NCI-H146 (cell line): ENCODE results near the gene CUL7.
"Not testable (repeated sequence)": the region's sequence is repeated elsewhere in the genome, so short reads cannot be mapped to it uniquely, and the experiment has no call there.

Experiments used
- DNase-seq: peaks from one replicate; lab custom pipeline; 2025; lab: John Stamatoyannopoulos, UW

Gene CUL7

DNA sequence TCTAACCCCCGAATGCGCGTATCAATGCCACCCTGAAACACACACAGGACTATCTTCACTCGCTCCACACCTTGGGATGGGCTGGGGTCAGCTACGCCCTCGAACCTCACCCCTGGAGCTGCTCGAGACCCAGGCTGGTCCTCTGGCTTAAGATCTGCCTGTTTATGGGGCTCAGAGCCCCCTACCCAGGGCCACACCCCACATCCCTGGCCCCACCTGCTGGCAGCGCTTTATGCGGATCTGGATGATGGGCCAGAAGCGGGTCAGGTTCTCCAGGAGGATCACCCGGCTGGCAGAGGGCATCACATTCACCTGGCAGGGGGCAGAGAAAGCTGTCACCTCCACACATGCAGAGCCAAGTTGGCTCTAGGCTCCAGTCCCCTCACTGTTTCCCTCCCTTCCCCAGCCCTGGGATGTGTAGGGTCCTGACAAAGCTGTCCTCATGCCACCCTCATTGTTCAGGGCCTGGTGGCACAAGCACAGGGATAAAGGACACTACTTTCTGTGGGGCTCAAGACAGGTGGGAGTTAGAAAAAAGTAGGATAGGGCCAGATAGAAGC, 8.2 kb downstream of the CUL7 start:
- DNase-seq: no peak

DNA sequence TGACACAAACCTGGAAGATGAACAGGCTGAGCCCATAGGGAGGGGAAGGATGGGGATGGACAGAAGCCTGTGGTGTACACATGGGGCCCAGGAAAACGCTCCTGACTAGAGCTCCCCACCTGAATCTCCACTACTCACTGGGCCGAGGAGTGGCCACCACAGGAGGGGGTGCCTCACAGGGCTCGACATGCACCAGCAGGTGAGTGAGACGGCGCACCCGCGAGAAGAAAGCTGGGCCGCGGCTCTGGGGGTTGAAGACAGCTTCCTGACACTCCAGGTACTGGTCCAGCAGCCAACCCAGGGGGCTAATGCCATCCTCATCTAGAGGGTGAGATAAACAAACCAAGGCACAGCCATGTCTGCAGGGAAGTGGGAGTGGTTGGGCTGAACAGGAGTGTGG, 10.3 kb downstream of the CUL7 start:
- no peak for DNase-seq

DNA sequence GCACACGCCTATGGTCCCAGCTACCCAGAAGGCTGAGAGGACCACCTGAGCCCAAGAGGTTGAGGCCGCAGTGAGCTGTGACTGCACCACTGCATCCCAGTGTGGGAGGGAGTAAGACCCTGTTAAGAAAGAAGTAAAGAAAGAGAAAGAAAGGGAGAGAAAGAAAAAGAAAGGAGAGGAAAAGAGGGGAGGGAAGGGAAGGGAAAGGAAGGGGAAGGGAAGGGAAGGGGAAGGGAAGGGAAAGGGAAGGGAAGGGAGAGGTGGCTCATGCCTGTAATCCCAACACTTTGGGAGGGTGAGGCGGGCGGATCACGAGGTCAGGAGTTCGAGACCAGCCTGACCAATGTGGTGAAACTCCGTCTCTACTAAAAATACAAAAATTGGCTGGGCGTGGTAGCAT, 12.2 kb downstream of the CUL7 start:
- not testable (repeated sequence) for DNase-seq

DNA sequence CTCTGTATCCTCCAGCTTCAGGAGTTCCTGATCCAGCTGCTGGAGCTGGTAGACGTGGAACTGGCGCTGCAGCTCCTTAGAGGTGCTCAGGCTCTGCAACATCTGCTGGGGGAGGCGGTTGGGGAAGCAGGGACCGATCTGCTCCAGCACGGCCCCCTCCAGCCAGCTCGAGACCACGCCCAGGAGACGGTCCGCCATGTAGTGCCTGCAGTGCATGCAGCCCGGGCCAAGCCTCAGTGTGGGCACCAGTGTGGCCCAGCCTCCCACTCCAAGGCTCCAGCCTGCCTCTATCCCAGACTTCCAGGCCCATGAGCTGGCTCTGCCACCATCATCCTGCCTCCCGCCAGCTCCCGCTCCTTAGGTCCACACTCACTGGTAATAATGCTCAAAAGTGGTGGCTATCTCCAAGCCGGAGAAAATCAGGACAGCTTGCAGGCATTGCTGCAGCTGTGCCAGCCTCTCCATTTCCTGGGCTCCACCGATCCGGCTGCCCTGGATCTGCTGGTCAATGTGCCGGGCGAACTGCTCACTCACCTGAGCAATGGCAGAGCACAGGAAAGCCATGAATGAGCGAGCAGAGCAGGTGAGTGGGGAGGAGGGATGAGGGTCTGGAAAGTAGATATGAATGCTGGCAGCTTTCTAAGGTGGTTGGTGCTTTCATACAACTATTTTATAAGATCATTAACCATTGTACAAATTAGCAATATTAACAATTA, 13.0 kb downstream of the CUL7 start:
- no peak for DNase-seq

DNA sequence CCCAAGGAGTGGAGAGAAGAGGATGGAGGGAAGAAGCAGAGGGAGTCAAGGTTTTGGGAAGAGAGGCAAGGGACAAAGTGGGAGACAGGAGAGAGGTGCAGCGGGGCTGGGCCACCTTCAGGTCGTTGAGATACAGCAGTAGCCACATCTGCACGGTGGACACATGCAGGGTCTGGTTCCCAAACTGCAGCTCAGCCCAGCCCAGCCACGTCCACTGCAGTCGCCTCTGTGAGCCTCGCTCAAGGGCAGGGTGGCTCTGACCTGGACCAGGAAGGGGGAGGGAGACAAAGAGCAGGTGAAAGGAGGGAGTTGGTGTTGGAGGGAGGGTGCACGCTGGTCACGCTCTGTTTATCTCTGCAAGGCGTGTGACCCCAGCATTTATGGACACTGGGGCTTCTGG, 14.9 kb downstream of the CUL7 start:
- no peak for DNase-seq

DNA sequence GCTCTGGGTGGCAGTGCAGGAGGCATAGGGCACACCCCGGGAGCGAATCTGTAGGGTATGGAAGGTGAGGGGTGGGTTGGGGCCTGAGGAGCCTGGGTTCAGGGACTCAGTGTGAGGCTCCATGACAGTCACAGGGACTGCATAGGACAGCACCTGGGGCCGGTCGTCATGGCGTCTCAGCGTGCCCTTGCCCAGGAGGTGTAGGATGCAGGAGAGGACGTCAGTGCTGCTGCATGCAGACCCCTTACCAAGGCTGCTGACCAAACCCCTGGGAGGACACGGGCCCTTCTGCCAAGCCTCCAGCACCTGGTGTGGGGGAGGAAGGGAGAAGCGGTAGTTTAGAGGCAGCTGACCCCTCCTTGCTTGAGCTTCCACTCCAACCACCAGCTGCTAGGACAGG, 15.9 kb downstream of the CUL7 start:
- DNase-seq: no peak

DNA sequence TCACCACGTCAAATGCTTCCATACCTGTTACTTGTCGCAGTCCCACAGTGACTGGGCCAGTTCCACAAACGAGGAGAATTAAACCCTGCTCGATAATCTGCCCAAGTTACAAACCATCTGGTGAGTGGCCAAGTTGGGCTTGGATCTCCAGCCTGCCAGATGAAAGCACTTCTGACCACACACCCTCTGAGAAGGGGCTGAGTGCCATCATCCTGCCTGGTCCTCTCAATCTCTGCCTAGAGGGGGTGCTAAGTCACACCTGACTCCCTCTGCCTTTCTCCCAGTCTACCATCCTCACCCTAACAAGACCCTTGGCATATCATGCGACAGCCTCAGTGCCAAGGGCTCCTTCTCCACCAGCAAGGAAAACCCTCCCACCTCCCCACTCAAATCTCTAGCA, 16.5 kb downstream of the CUL7 start:
- no peak for DNase-seq

DNA sequence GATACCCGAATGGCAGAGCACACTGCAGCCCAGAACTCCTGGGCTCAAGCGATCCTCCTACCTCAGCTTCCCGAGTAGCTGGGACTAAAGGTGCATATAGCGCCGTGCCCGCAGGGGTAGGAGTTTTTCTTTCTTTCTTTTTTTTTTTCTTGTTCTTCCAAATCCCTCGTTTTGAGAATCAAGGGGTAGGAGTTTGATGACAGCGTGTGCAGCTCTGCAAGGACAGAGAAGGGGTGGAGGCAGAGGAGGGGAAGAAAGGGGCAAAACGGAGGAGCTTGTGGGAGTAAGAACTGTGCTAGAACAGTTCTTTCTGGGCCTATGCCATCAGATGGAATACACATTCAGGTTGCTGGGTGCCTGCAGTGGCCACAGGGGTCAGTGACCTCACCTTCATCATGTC, 16.9 kb downstream of the CUL7 start:
- no peak for DNase-seq

DNA sequence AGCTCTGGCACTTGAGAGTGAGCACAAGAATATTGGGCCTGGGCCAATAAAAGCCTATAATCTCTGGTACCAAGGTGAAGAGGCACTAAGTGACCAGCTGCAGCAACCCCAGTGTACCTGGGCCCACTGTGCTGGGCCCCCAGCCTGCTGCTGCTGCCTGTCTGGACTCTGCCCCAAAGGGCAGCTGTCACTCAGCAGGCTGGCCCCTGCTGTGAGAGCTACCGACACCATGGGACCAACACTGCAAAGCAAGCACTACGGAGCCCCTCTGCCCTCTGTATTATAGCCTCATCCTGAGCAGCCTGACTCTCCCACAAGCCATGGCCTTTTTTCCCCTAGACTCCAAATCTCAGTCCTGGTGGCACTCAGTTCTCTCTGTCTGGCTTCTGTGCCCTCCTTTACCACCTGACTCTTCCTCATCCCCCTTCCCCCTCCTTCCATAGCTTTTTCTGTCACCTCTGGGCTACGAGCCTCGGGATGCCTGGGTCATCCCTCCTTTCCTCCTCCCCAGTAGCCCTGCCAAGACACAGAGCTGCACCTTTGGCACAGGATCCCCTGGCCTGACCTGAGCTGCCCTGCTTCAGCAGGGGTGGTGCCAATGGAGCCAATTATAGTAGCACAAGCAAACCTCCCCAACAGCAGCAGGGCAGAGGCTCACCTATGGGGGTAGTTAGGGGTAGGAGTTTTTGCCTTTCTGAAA, 18.0 kb downstream of the CUL7 start:
- DNase-seq: no peak

DNA sequence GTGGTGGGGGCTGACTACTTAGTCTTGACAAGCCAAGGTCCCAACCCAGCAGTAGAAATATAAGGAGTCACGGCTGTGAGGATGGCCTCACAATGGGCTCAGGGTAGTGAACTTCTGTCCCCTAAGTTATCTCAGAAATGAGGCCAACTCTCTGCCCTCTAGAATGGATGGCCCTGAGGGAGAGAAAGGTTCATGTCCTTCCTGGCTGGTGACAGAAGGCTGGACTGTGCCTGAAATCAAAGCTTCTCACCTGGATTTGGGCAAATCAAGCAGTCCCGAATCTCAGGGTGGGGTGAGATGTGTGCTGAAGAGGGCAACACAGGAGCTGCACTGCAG, 19.5 kb downstream of the CUL7 start:
- no peak for DNase-seq

DNA sequence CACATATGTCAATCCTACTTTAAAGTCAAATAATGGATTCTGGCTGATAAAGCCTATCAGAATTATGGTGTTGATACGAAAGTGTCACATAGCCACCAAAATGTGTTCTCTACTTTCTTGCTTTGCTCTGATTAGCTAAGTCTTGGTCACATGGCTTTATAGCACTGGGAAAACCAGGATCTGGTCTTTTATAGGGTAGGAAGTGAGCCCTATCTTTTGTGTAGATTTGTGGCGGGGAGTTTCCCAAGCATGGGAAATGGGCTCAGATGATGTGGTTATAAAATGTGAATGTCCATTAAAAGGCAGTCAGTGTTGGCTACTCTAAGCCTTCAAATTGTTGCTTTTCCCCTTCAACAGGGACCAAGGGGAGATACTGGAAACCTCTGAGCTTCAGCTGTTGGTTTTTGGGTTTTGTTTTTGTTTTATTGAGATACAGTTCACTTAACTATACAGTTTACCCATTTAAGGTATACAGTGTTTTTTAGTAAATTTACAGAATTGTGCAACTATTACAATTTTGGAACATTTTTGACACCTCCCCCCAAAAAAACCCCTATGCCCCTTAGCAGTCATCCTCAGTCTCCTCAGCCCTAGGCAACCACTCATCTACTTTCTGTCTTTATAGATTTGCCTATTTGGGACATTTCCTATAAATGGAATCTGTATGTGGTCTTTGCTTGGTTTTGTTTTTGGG, 20.0 kb downstream of the CUL7 start:
- DNase-seq: no peak

DNA sequence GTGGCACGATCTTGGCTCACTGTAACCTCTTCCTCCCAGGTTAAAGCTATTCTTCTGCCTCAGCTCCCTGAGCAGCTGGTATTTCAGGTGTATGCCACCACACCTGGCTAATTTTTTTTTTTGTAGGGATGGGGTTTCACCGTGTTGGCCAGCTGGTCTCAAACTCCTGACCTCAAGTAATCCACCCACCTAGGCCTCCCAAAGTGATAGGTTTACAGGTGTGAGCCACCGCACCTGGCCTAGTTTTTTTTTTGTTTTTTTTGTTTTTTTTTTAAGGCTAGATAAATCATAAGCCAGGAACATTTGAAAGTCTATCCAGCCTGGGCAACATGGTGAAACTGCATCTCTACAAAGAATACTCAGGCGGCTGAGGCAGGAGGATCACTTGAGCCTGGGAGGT, 21.3 kb downstream of the CUL7 start:
- no peak for DNase-seq

DNA sequence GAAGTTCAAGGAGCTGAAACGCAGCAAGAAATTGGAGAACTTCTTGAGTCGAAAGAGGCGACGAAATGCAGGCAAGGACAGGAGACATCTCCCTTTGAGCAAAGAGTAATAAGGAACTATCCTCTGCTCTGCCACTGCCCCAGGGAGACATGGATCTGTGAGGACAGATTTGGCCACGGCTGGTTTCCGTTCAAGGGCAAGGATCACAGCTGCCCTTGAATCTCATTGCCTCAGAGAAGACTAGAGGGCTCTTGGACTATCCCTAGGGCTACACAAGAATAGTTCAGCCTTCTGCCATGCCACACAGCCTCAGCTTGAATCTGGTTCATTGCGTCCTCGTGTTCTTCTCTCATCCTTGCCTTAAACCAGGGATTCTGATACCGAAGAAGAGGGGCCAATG, 24.5 kb downstream of the CUL7 start:
- DNase-seq: no peak

DNA sequence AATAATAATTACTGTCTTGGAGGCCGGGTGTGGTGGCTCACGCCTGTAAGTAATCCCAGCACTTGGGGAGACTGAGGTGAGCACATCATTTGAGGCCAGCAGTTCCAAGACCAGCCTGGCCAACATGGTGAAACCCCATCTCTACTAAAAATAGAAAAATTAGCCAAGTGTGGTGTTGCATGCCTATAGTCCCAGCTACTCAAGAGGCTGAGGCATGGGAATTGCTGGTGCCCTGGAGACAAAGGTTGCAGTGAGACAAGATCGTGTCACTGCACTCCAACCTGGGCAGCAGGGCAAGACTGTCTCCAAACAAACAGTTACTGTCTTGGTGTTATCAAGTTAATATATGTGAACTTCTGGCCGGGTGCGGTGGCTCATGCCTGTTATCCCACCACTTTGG, 27.3 kb downstream of the CUL7 start:
- DNase-seq: no peak

DNA sequence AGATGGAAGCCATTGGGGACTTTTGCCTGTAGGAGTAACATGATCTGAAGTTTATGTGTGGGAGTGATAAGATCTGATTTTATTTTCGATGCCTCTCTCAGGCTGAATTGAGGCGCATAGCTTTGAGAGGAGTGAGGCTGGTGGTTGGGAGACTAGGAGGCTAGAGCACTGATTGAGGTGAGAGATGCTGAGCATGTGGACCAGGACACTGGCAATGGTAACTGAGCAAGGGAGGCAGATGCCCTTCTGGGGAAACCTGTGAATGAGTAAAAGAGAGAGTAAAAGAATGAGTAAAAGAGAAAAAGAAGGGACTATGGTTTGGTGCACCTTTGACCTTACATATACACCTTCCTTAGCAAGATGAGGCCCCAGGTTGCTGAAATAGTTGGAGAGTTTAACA, 29.2 kb downstream of the CUL7 start:
- no peak for DNase-seq

DNA sequence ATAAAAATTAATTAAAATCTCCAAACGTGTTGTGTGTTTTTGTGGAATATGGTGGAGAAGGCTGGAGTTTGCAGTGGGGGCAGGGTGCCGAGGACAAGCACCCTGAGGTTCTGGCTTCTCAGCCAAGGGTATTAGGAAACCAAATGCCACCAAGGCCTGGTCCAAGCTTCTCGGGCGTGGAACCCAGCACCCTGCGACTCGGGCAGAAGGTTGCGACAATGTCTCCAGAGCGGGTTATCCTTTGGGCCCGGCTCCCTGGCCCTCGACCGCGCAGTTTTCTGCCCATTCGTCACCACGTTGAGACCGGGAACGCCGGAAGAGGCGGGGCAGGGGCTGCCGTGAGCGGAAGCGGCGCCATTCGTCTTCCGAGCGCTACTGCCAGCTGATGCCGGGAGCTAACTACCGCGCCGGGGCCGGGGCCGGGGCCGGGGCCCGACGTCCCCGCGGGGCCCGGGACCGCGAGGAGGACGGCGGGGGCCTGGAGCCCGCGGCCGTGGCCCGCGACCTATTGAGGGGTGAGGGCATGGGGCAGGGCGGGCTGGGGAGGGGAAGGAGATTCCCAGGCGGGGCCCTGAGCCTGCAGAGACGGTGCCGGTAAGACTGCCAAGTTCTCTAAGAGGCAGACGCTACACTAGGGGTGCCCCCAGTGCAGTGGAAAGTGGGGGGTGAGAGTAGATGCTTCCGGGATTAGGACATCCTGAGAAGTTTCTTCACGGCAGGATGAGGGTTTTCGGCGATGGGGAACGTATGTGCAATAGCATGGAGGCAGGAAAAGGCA, 32.2 kb downstream of the CUL7 start, which contains the start of gene RRP36:
TSS of gene RRP36 (plus strand) at position 354 of the 778 bp plus-strand sequence. CDS start at position 386, 32 bp downstream.
- DNase-seq: peak; percentile 82

DNA sequence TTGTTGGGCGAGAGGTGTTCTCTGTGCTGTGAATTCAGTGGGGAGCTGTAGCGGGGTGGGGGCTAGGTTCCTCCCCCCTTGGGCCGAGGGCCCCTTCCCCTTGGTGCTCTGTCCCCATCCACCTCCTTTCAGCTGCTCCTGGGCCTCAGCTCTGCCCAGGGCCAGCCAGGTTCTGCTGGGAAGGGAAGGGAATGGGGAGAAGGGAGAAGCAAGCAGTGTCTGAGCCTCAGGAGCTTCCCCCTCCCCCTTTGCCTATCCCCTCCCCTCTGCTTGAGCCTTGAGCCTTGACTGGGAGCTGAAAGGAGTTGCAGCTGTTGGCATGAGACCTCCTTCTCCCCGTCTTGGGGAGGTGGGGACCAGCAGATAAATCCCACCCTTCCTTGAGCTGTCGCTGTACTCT, 32.8 kb downstream of the CUL7 start:
- DNase-seq: no peak

DNA sequence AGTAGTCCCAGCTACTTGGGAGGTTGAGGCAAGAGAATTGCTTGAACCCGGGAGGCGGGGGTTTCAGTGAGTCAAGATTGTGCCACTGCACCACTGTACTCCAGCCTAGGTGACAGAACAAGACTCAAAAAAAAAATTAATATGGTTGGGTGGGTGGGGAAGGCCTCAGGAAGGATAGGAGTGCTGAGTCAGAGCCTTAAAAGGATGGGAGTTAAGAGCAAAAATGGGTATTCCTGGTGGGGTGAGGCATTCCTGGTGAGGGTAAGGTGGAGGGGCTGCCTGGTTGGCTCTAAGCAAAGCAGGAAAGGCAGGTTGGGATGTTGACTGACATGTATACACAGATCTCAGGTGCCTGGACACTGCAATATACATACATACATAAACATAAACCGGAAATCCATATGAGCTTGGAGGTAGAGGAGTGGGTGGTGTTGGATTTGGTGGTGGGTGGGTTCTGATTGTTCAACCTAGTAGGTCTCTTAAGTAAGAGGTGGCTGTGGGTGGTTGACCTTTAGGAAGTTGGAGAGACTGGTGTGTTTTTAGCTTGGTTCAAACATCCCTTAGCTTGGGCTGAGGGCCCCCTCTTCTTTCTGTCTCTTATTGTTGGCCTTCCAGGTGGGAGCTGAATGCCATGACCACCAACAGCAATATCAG, 33.5 kb downstream of the CUL7 start:
- no peak for DNase-seq

DNA sequence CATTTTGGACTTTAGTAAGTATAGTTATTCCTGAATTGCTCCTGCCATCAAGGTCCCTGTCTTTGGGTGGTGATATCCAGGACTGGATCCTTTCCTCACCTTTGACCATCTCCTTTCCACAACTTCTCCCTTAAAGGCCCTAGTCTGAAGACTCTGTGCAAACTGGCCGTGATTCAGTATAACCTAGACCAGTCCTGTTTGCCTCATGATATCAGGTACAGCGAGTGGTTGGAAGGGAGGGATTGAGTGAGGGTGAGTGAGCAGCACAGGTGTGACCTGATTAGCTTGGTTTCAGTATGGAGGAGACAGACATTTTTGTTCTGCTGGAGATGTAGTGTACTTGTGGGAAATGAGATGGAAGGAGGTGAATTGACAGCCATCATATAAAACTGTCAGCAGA, 34.5 kb downstream of the CUL7 start:
- no peak for DNase-seq

DNA sequence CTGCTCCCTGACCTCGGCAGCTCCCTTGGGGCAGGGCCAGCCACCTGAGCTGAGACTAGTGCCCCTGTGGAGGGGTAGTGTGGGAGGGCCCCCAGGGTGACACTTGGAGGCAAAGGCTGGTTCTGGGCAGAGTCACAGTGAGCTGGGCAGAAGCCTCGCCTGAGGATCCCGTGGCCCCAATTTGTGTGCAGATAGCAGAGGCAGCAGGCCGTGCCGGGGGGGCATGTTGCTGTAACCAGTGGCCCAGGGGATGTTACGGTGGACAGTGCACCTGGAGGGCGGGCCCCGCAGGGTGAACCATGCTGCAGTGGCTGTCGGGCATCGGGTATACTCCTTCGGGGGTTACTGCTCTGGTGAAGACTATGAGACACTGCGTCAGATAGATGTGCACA, 36.7 kb downstream of the CUL7 start:
- no peak for DNase-seq

DNA sequence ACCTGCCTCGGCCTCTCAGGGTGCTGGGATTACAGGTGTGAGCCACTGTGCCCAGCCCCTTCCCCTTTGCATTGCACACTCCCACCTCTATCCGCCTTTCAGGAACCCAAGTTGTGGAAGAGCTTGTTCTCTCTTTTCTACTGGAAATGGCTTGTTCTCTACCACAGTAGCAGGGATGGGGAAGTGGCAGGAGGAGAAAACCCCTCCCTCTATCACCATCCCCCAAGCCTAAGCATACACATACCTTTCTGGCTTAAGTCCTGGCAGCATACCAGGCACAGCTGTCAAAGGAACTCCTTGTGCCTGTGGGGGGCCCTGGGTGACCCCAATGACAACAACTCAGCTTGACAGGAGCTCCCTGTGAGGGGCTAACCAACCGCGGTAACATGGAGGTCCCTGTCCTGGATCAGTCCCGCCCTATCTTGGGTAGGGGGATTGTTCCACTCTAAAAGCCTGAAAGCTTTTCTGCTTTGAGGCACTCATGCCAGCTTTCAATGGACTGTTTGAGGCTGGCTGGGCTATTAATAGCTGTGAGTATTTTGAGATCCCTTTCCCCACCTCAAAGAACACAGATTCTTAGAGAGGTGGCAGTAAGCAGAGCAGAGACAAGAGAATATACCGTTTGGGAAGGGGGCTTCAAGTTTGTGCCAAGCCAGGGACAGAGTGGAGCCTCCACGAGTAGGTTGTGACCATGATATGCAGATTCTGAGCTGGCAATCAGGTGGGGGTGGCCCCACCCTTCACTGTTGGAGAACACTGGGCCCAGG, 37.3 kb downstream of the CUL7 start:
- DNase-seq: no peak
